SK-N-MC (cell line): ENCODE results near the gene RAB30.

Experiments
- EZH2 ChIP-seq: fragments of 200-600 bp; sonication (generic); IDR thresholded peaks from one replicate; pipeline ENCODE4 v1.6.1; 2017; ENCODE audit warnings: antibody characterized with exemption
- POLR2AphosphoS5 ChIP-seq: IDR thresholded peaks from 2 replicates; pipeline ENCODE4 v1.6.1; 2012; ENCODE audit warnings: mild to moderate bottlenecking, low read depth, low read length, borderline replicate concordance

- TF ChIP-seq EZH2 (no peak), POLR2AphosphoS5 (no peak)
These were observed 899 bp upstream of the RAB30 start for GRCh38 chr11:83072350-83073242.
